Measurements from ENCODE around the gene IFT122.

Gene IFT122

GRCh38 chr3:129562803-129563202, 122.8 kb downstream of the IFT122 start:
- no peak for DNase-seq

- no peak for DNase-seq
These were observed 123.3 kb downstream of the IFT122 start for GRCh38 chr3:129563332-129563731.

- no peak for DNase-seq
These were observed 124.0 kb downstream of the IFT122 start for GRCh38 chr3:129563850-129564535.

GRCh38 chr3:129564981-129565644, 125.1 kb downstream of the IFT122 start:
- no peak for DNase-seq

- no peak for DNase-seq
These were observed 125.9 kb downstream of the IFT122 start for GRCh38 chr3:129565902-129566301.

GRCh38 chr3:129567176-129567705, 127.2 kb downstream of the IFT122 start:
- DNase-seq, result no peak

GRCh38 chr3:129567939-129568338, 127.9 kb downstream of the IFT122 start:
- DNase-seq, result no peak

- no peak for DNase-seq
These were observed 129.8 kb downstream of the IFT122 start for GRCh38 chr3:129569856-129570255.
